Liver (tissue), 9 donors: ENCODE data around the gene PDE4D. TPM values are rescaled to one million over a fixed set of nuclear protein-coding genes. Genes with fewer than 3 reads are reported as not detected.

Source experiments
- DNase-seq: peaks from one replicate; pipeline ENCODE4 v3.0.0-alpha.2; 2017; ENCODE audit warnings: low spot score
- H3K27ac ChIP-seq, 2 donors: one replicate each; pipeline ENCODE4 v1.7.0; 2013; ENCODE audit warnings: inconsistent platforms in 2 of 2, low read length in 2 of 2, control low read depth in 1 of 2, low read depth in 1 of 2, mild to moderate bottlenecking in 1 of 2
- H3K27me3 ChIP-seq, 4 donors: one replicate each; pipeline versions ENCODE4 v1.6.1 to v1.7.0; 2013; ENCODE audit warnings: low read length in 3 of 4, inconsistent platforms in 1 of 4, mild to moderate bottlenecking in 1 of 4, moderate library complexity in 1 of 4; ENCODE audit not compliant: control insufficient read depth in 4 of 4, insufficient read depth in 4 of 4
- H3K36me3 ChIP-seq, 4 donors: one replicate each; pipeline versions ENCODE4 v1.6.1 to v1.7.0; 2013; ENCODE audit warnings: low read length in 3 of 4, mild to moderate bottlenecking in 3 of 4, low read depth in 1 of 4, moderate library complexity in 1 of 4; ENCODE audit not compliant: control insufficient read depth in 4 of 4, insufficient read depth in 3 of 4
- H3K4me1 ChIP-seq, 4 donors: one replicate each; pipeline versions ENCODE4 v1.6.1 to v1.7.0; 2013; ENCODE audit warnings: low read length in 3 of 4, mild to moderate bottlenecking in 3 of 4, moderate library complexity in 1 of 4; ENCODE audit not compliant: control insufficient read depth in 4 of 4, insufficient read depth in 4 of 4
- H3K4me3 ChIP-seq, 3 donors: one replicate each; pipeline versions ENCODE4 v1.6.1 to v1.7.0; 2013; ENCODE audit warnings: low read length in 3 of 3, control low read depth in 1 of 3, low read depth in 1 of 3, mild to moderate bottlenecking in 1 of 3
- H3K9ac ChIP-seq, 2 donors: one replicate each; pipeline ENCODE4 v1.7.0; 2013; ENCODE audit warnings: low read length in 2 of 2, mild to moderate bottlenecking in 2 of 2, moderate library complexity in 2 of 2, control low read depth in 1 of 2, low read depth in 1 of 2
- H3K9me3 ChIP-seq, 4 donors: one replicate each; pipeline versions ENCODE4 v1.6.1 to v1.7.0; 2013; ENCODE audit warnings: low read length in 3 of 4; ENCODE audit not compliant: control insufficient read depth in 4 of 4
- CTCF ChIP-seq: fragments of 150-350 bp; IDR thresholded peaks from 2 replicates; pipeline ENCODE4 v1.5.1; 2017; ENCODE audit warnings: improper control_type of control experiment, low read depth, low read length; ENCODE audit not compliant: missing input control
- EGR1 ChIP-seq, 2 donors: IDR thresholded peaks; 2 replicates each; pipeline ENCODE4 v1.6.1; 2016 to 2018; ENCODE audit warnings: antibody characterized with exemption in 2 of 2, low read depth in 2 of 2
- FOXA1 ChIP-seq: IDR thresholded peaks from 2 replicates; pipeline ENCODE4 v1.6.1; 2016; ENCODE audit warnings: antibody characterized with exemption
- FOXA2 ChIP-seq: IDR thresholded peaks from 2 replicates; pipeline ENCODE4 v1.6.1; 2016; ENCODE audit warnings: antibody characterized with exemption
- GABPA ChIP-seq, 2 donors: IDR thresholded peaks in 1 of 2; conservative IDR thresholded peaks in 1 of 2; 2 replicates each; pipeline ENCODE4 v1.6.1; 2016; ENCODE audit warnings: antibody characterized with exemption in 2 of 2, mild to moderate bottlenecking in 1 of 2, moderate library complexity in 1 of 2
- HNF4A ChIP-seq, 2 donors: conservative IDR thresholded peaks; 2 replicates each; pipeline ENCODE4 v1.6.1; 2016; ENCODE audit warnings: antibody characterized with exemption in 2 of 2, mild to moderate bottlenecking in 2 of 2
- HNF4G ChIP-seq: IDR thresholded peaks from 2 replicates; pipeline ENCODE4 v1.6.1; 2016; ENCODE audit warnings: antibody characterized with exemption
- MAX ChIP-seq: IDR thresholded peaks from 2 replicates; pipeline ENCODE4 v1.6.1; 2016; ENCODE audit warnings: antibody characterized with exemption
- NR2F2 ChIP-seq: IDR thresholded peaks from 2 replicates; pipeline ENCODE4 v1.6.1; 2016; ENCODE audit warnings: antibody characterized with exemption
- RAD21 ChIP-seq, 2 donors: IDR thresholded peaks; 2 replicates each; pipeline ENCODE4 v1.6.1; 2016; ENCODE audit warnings: antibody characterized with exemption in 2 of 2, mild to moderate bottlenecking in 2 of 2
- REST ChIP-seq: IDR thresholded peaks from 2 replicates; pipeline ENCODE4 v1.6.1; 2016; ENCODE audit warnings: antibody characterized with exemption, mild to moderate bottlenecking
- RXRA ChIP-seq, 2 donors: IDR thresholded peaks; 2 replicates each; pipeline ENCODE4 v1.6.1; 2017 to 2018; ENCODE audit warnings: antibody characterized with exemption in 2 of 2, mild to moderate bottlenecking in 1 of 2
- SP1 ChIP-seq: IDR thresholded peaks from 2 replicates; pipeline ENCODE4 v1.6.1; 2018; ENCODE audit warnings: antibody characterized with exemption, mild to moderate bottlenecking
- TAF1 ChIP-seq: conservative IDR thresholded peaks from 2 replicates; pipeline ENCODE4 v1.6.1; 2016; ENCODE audit warnings: antibody characterized with exemption, mild to moderate bottlenecking
- YY1 ChIP-seq: IDR thresholded peaks from 2 replicates; pipeline ENCODE4 v1.6.1; 2016; ENCODE audit warnings: antibody characterized with exemption, mild to moderate bottlenecking
- ZBTB33 ChIP-seq: IDR thresholded peaks from 2 replicates; pipeline ENCODE4 v1.6.1; 2016; ENCODE audit warnings: antibody characterized with exemption
- WGBS: extraction: QIAGEN DNeasy Blood & Tissue Kit; methylation state at CpG from one replicate; pipeline ENCODE4 v1.1.7; 2013; 5-methylcytosine and 5-hydroxymethylcytosine counted together
- polyA plus RNA-seq, 2 donors: library from polyadenylated mRNA; stranded (reverse) in 1 of 2; unstranded in 1 of 2; fragments of 200-250 nt in 1 of 2; fragments of >200 nt in 1 of 2; fragmentation: Nextera tagmentation in 1 of 2; extraction: Ambion mirVana in 1 of 2; gene quantifications; one replicate each; pipeline versions ENCODE4 v1.2.1 to v1.2.3, GENCODE V29; 2013 to 2015
- total RNA-seq, 2 donors: library from RNA; depleted of rRNA; stranded (reverse); fragments of >200 nt; gene quantifications; one replicate each; pipeline ENCODE4 v1.2.3, GENCODE V29; 2014
- donor health status: healthy.
- donor health status: healthy.
- donor health status: healthy.
- donor health status: healthy.
- donor health status: healthy.

PDE4D gene
- total and polyA plus RNA-seq, 4 donors = 0.67 to 11.9 (median 6.5) TPM

GRCh38 chr5:59037041-59037440, 856.5 kb downstream of the PDE4D start:
- Histone ChIP-seq H3K27ac (no peak overlapping the region), H3K36me3 (no peaks in the 10 kb centered on the region), H3K4me3 (no peak overlapping the region), H3K9me3 (no peaks in the 10 kb centered on the region), H3K4me1 (peaks cover 4 to 22% (median 11%) of the 10 kb centered on the region in 4 donors), H3K9ac (no peak overlapping the region), H3K27me3 (no peaks in the 10 kb centered on the region)
- no peak for DNase-seq
- WGBS = 92% methylated on average over 2 of the region's 2 CpGs
- no peak for TF ChIP-seq YY1
- no peak for TF ChIP-seq HNF4A (conservative IDR thresholded peaks at IDR 0.05)
- no peak for TF ChIP-seq SP1
- TF ChIP-seq RXRA (IDR thresholded peaks at IDR 0.05) = no peak
- no peak for TF ChIP-seq TAF1
- TF ChIP-seq ZBTB33 = no peak

- Histone ChIP-seq H3K4me3 (no peak overlapping the region), H3K27me3 (no peaks in the 10 kb centered on the region), H3K9ac (no peak overlapping the region), H3K27ac (no peak overlapping the region), H3K4me1 (peaks cover 4 to 22% (median 11%) of the 10 kb centered on the region in 4 donors), H3K36me3 (no peaks in the 10 kb centered on the region), H3K9me3 (no peaks in the 10 kb centered on the region)
- 79% methylated on average over 4 of the region's 4 CpGs for WGBS
- no peak for DNase-seq
- no peak for TF ChIP-seq GABPA (IDR thresholded peaks at IDR 0.05 in 1 of 2, conservative IDR thresholded peaks at IDR 0.05 in 1 of 2)
- TF ChIP-seq HNF4A (conservative IDR thresholded peaks at IDR 0.05) = no peak
- no peak for TF ChIP-seq RAD21 (IDR thresholded peaks at IDR 0.05)
- no peak for TF ChIP-seq RXRA (IDR thresholded peaks at IDR 0.05)
- TF ChIP-seq EGR1 (IDR thresholded peaks at IDR 0.05; ENCODE audit: low read depth in 2 of 2) = no peak
- no peak for TF ChIP-seq NR2F2
- TF ChIP-seq ZBTB33 = no peak
- TF ChIP-seq SP1 = no peak
- TF ChIP-seq CTCF = no peak
- TF ChIP-seq FOXA1 = no peak
- TF ChIP-seq MAX = no peak
- TF ChIP-seq HNF4G = no peak
- TF ChIP-seq YY1 = no peak
- TF ChIP-seq REST = no peak
- no peak for TF ChIP-seq TAF1
- no peak for TF ChIP-seq FOXA2
These were observed 857.1 kb downstream of the PDE4D start for GRCh38 chr5:59036274-59036961.
